Sigmoid colon (tissue), 7 donors: ENCODE results near the gene PITPNM2. TPM values are rescaled to one million over a fixed set of nuclear protein-coding genes. Genes with fewer than 3 reads are reported as not detected.

ENCODE experiments used
- DNase-seq: peaks from one replicate; pipeline ENCODE4 v3.0.0-alpha.2; 2019
- H3K27ac ChIP-seq, 4 donors: fragments of 200-600 bp; sonication (generic); one replicate each; pipeline ENCODE4 v1.5.1; 2016 to 2019; ENCODE audit warnings: mild to moderate bottlenecking in 1 of 4
- H3K27me3 ChIP-seq, 3 donors: fragments of 200-600 bp; sonication (generic); one replicate each; pipeline ENCODE4 v1.5.1; 2019; ENCODE audit warnings: mild to moderate bottlenecking in 1 of 3
- H3K36me3 ChIP-seq, 4 donors: fragments of 200-600 bp; sonication (generic); one replicate each; pipeline ENCODE4 v1.5.1; 2016 to 2019
- H3K4me1 ChIP-seq, 4 donors: fragments of 200-600 bp; sonication (generic); one replicate each; pipeline ENCODE4 v1.5.1; 2017 to 2019
- H3K4me3 ChIP-seq, 4 donors: fragments of 200-600 bp; sonication (generic); one replicate each; pipeline ENCODE4 v1.5.1; 2017 to 2019; ENCODE audit warnings: mild to moderate bottlenecking in 2 of 4, moderate library complexity in 1 of 4
- H3K9me3 ChIP-seq, 4 donors: fragments of 200-600 bp in 3 of 4; sonication (generic) in 3 of 4; one replicate each; pipeline versions ENCODE4 v1.5.1 to v1.6.1; 2013 to 2019
- EP300 ChIP-seq, 4 donors: sonication (generic); formaldehyde crosslinking; IDR thresholded peaks; one replicate each; pipeline ENCODE4 v1.6.1; 2017; ENCODE audit warnings: antibody characterized with exemption in 4 of 4
- POLR2A ChIP-seq, 2 donors: fragments of 450-650 bp; IDR thresholded peaks; one replicate each; pipeline ENCODE4 v1.6.1; 2016; ENCODE audit warnings: antibody characterized with exemption in 2 of 2, mild to moderate bottlenecking in 2 of 2, moderate library complexity in 2 of 2
- POLR2AphosphoS5 ChIP-seq, 4 donors: sonication (generic); formaldehyde crosslinking; IDR thresholded peaks; one replicate each; pipeline ENCODE4 v1.6.1; 2017; ENCODE audit warnings: antibody characterized with exemption in 4 of 4
- WGBS, 2 donors: extraction: QIAGEN DNeasy Blood & Tissue Kit; methylation state at CpG; one replicate each; pipeline ENCODE4 v1.1.7; 2013; 5-methylcytosine and 5-hydroxymethylcytosine counted together
- intact Hi-C: fragments of 100-400 bp; cut with DNase I; formaldehyde crosslinking; loops from one replicate; pipeline ENCODE4 v1.15.1; 2023
- polyA plus RNA-seq, 3 donors: library from polyadenylated mRNA; stranded (reverse); fragments of 200-250 nt; gene quantifications; one replicate each; pipeline ENCODE4 v1.2.3, GENCODE V29; 2013
- total RNA-seq, 4 donors: library from RNA; depleted of rRNA; stranded (reverse); fragments of >200 nt; gene quantifications; one replicate each; pipeline ENCODE4 v1.1.0, GENCODE V29; 2016
- TF ChIP-seq, protein P1 (sequence below), 4 experiments: fragments of 450-650 bp in 3 of 4; fragments of 200-600 bp in 1 of 4; IDR thresholded peaks; one replicate each; pipeline ENCODE4 v1.5.1; 2016 to 2019; ENCODE audit warnings: antibody characterized with exemption in 4 of 4, mild to moderate bottlenecking in 3 of 4, moderate library complexity in 2 of 4
- donor health status: healthy with polysubstance abuse.
- donor health status: Bipolar disorder and iron deficiency.
- donor health status: healthy.

PITPNM2 gene
- total and polyA plus RNA-seq, 7 donors = 1.8 to 19.5 (median 6.6) TPM

DNA sequence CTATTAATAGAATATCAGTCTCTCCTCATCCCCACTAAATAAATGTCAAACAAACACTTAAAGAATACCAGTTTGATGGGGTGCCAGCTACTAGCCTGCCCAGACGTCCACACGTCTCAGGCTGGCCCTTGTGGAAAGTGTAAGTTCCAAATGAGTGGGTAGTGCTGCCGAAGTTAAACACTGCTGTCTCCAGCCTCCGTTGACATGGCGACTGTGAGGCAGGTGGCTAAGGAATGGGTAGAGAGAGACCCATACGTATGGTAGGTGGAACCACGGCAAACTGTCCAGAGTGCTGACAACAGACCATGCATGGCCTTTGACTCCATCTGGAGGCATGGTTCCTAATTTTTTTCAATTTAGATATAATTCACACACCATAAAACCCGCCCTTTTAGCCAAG, 37.9 kb downstream of the PITPNM2 start:
- 82% methylated on average over 8 of the region's 8 CpGs for WGBS, 2 donors
- intact Hi-C loops = loop anchor here (5.0 kb wide), 1 partner anchor 46 kb away; no protein-coding TSS in a partner anchor

DNA sequence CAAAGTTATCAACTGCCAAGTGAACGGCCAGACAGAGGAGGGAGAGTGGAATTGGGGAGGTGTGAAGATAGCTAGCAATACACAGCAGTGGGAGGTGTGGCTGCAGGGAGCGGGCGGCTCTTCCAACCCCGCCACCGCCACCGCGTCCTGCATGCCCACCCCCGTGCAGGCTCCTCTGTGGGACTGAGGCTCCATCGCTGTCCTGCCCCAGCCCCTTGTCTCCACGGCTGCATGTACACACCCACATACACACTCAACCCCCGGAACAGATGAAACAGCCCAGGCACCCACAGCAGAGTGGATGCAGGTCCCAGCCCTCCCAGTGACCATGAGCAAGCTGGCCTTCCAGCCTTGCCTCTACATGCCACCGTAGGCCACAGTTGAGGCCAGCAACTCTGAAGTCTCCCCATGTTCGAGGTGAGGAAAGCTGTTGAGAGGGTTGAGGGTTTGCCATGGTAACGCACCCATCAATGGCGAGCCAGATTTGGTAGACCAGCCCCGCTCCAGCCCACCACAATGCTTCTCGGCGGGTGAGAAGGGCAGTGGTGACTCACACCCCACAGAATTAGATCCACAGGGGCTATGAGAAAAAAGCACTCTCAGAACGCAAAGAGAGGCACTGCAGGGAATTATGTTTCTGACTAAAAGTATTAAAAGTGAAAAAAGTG, 39.3 kb downstream of the PITPNM2 start:
- Histone ChIP-seq H3K4me1 (peaks cover 0 to 78% (median 74%) of the 10 kb centered on the region in 4 donors), H3K9me3 (no peaks in the 10 kb centered on the region), H3K4me3 (no peak overlapping the region), H3K27me3 (no peaks in the 10 kb centered on the region), H3K36me3 (peaks cover 0 to 17% (median 0%) of the 10 kb centered on the region in 4 donors), H3K27ac (peak overlapping the region in 1 of 4 donors; percentile 90)
- intact Hi-C loops = loop anchor here (5.0 kb wide), 1 partner anchor 44 kb away; no protein-coding TSS in a partner anchor
- WGBS, 2 donors = 84 to 89% methylated on average over 19 of the region's 19 CpGs
- DNase-seq = no peak
- TF ChIP-seq, protein P1, sequence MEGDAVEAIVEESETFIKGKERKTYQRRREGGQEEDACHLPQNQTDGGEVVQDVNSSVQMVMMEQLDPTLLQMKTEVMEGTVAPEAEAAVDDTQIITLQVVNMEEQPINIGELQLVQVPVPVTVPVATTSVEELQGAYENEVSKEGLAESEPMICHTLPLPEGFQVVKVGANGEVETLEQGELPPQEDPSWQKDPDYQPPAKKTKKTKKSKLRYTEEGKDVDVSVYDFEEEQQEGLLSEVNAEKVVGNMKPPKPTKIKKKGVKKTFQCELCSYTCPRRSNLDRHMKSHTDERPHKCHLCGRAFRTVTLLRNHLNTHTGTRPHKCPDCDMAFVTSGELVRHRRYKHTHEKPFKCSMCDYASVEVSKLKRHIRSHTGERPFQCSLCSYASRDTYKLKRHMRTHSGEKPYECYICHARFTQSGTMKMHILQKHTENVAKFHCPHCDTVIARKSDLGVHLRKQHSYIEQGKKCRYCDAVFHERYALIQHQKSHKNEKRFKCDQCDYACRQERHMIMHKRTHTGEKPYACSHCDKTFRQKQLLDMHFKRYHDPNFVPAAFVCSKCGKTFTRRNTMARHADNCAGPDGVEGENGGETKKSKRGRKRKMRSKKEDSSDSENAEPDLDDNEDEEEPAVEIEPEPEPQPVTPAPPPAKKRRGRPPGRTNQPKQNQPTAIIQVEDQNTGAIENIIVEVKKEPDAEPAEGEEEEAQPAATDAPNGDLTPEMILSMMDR (IDR thresholded peaks at IDR 0.05) = no peak
- TF ChIP-seq EP300 (IDR thresholded peaks at IDR 0.05) (no peak), POLR2A (IDR thresholded peaks at IDR 0.05) (no peak), POLR2AphosphoS5 (IDR thresholded peaks at IDR 0.05) (no peak)

More for the DNA sequence above, 37.9 kb downstream of the PITPNM2 start:
- peaks cover 0 to 78% (median 70%) of the 10 kb centered on the region in 4 donors for H3K4me1 ChIP-seq
- peak overlapping the region; percentile 35 to 90 (median 62) for H3K27ac ChIP-seq
- H3K27me3 ChIP-seq = no peaks in the 10 kb centered on the region
- TF ChIP-seq POLR2A (IDR thresholded peaks at IDR 0.05) (no peak), EP300 (IDR thresholded peaks at IDR 0.05) (no peak), POLR2AphosphoS5 (IDR thresholded peaks at IDR 0.05) (no peak)
- TF ChIP-seq, protein P1 (IDR thresholded peaks at IDR 0.05) = no peak
- H3K36me3 ChIP-seq = peaks cover 0 to 15% (median 0%) of the 10 kb centered on the region in 4 donors
- no peaks in the 10 kb centered on the region for H3K9me3 ChIP-seq
- no peak for DNase-seq
- no peak overlapping the region for H3K4me3 ChIP-seq

DNA sequence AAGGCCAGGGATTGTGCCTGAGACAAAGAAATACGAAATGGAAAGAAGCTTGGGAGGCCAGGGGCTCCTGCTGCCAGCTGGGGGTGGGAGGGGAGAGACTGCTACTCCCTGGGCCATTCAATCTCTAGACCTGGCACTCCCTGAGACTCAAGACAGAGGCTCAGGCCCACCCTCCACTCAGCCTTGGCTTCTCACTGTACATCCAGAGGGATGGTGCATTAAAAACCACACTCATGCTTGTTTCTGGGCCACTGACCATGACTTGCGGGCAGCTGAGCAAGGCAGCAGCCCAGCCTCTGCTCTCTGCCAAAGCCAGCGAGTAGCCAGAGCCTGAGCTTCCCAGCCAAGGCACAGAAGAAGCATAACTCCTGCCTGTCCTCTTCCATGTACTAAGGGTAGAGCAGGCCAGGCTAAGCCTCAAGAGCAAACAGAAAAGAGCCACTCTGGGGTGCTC, 41.5 kb downstream of the PITPNM2 start:
- intact Hi-C loops = no loop called here
- H3K4me1 ChIP-seq = peaks cover 0 to 66% (median 57%) of the 10 kb centered on the region in 4 donors
- peaks cover 0 to 17% (median 0%) of the 10 kb centered on the region in 4 donors for H3K36me3 ChIP-seq
- no peak for DNase-seq
- H3K27me3 ChIP-seq = no peaks in the 10 kb centered on the region
- H3K9me3 ChIP-seq = no peaks in the 10 kb centered on the region
- no peak overlapping the region for H3K4me3 ChIP-seq
- H3K27ac ChIP-seq = peak overlapping the region in 2 of 4 donors; percentile 17 to 30
- WGBS, 2 donors = 88 to 95% methylated on average over 3 of the region's 3 CpGs
- TF ChIP-seq POLR2A (IDR thresholded peaks at IDR 0.05) (no peak), EP300 (IDR thresholded peaks at IDR 0.05) (no peak), POLR2AphosphoS5 (IDR thresholded peaks at IDR 0.05) (no peak)
- TF ChIP-seq, protein P1 (IDR thresholded peaks at IDR 0.05) = no peak

DNA sequence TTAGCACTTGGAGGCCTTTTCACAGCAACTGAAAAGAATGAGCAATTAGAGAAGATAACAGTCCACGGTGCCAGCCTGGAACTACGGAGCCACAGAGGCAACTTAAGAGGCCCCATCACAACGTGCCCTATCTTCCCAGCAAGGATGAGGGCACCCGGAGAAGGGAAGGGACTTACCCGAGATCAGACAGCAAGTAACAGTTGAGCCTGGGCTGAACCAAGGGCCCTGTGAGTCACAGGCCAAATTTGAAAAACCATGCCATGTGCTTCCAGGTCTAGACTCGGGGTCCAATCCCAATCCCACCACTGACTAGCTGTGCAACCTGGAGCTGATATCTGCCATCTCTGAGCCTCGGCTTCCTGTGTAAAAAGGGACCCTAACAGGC, 42.2 kb downstream of the PITPNM2 start:
- TF ChIP-seq, protein P1 (IDR thresholded peaks at IDR 0.05) = no peak
- no peak for TF ChIP-seq POLR2AphosphoS5 (IDR thresholded peaks at IDR 0.05)
- Histone ChIP-seq H3K9me3 (no peaks in the 10 kb centered on the region), H3K4me1 (peaks cover 0 to 60% (median 51%) of the 10 kb centered on the region in 4 donors), H3K27ac (peak overlapping the region in 1 of 4 donors; percentile 30), H3K36me3 (peaks cover 0 to 17% (median 0%) of the 10 kb centered on the region in 4 donors), H3K27me3 (no peaks in the 10 kb centered on the region), H3K4me3 (no peak overlapping the region)
- no peak for DNase-seq
- WGBS, 2 donors = 91 to 93% methylated on average over 7 of the region's 7 CpGs
- intact Hi-C loops = no loop called here
